GM18517 (cell line): ENCODE data around the gene WNT2B.

Experiments
- ATAC-seq: cut with Tn5 transposase; IDR thresholded peaks from one replicate; pipeline ENCODE4 v1.9.1; 2021; ENCODE audit warnings: mild to moderate bottlenecking, moderate library complexity; ENCODE audit not compliant: unreplicated experiment

WNT2B gene

GRCh38 chr1:112524986-112525385, 16.2 kb downstream of the WNT2B start:
- ATAC-seq = no peak

- ATAC-seq = no peak
These were observed 18.7 kb downstream of the WNT2B start for GRCh38 chr1:112527266-112528010.

GRCh38 chr1:112528076-112528475, 19.3 kb downstream of the WNT2B start:
- no peak for ATAC-seq

DNA sequence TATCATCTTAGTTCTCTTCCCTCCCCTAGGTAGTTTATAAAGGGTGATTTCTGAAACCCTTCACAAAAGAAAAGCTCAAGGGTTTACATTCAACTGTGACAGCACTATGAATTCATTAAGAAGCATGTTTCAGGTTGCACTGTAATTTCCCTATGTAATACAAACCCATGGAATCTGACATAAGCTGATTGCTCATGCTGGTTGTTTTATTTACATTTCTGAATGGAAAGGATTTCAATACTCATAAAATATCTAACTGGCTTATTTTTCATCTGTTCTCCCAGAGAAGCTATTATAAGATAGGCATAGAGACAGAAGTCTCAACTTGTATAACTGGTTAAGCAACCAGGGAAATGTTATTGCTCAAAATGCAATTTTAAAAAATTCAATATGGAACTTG, 20.5 kb downstream of the WNT2B start:
- no peak for ATAC-seq

DNA sequence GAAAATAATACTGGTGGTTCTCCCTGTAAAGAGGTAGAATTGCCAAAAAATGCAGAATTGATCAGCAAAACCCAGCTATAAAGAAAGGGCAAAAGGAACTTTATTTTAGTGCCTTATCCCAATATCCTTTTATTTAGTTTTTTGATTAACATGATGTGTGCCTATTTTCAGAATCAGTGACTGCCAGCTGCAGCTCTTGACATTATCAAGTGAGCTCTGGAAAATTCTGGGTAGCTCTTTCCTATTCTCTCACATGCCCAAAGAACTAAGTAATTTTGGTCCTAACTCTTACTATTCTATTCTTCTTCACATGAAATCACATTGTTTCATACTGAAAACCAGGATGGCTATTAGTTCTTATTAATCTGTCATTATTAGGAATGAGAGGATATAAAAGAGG, 22.1 kb downstream of the WNT2B start:
- no peak for ATAC-seq

- ATAC-seq = no peak
These were observed 23.3 kb downstream of the WNT2B start for GRCh38 chr1:112532064-112532463.

GRCh38 chr1:112533029-112533428, 24.3 kb downstream of the WNT2B start:
- no peak for ATAC-seq

DNA sequence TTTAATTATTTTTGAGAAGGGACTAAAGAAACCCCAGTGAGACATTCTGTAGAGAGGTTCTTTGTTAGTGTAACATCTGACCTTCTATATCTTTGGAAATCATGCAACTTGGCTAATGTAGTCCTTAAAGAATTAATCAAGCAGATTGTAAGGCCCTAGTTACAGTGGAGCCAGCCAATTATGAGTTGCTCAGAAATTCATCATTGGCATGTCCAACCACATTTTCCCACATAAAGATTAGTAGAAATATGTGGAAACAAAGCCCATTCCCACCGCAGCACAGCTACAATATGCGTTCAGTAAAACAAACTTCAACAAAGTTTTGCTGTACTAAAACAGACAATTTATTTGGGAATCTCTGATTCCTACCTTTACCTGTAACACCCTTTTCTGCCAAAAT, 27.8 kb downstream of the WNT2B start:
- ATAC-seq = no peak

DNA sequence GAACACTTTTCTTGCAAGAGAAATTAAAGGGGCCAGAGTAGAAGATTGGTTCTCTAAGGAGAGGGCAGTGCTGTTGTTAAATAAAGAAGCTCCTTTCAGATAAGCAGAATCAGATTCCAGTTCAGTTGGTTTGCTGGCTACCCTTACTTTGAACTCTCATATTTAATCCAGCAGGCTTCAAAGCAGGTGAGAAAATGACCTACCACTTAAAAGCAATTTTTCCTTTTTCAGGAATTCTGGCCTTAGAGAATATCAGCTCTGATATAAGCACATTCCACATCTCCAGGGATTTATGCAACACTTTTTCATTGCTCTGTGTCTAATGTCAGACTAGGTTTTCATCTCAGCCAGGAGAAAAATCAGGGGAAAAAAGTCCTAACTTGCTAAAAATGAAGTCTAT, 28.7 kb downstream of the WNT2B start:
- ATAC-seq = no peak

DNA sequence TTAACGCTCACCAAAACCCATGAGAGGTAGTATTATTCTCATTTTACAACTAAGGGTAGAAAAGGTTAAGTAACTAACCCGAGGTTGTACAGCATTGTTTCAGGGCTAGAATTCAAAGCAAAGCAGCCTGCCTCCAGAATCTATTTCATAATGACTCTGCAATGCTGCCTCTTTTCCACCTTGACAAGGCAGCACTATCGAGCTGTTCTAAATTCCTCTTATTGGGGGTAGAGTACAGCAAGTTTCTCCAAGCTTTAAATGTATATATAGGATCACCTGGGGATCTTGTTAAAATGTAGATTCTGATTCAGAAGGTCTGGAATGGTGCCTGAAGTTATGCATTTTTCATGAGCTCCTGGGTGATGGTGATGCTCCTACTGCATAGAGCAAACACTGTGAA, 30.1 kb downstream of the WNT2B start:
- ATAC-seq = no peak

- no peak for ATAC-seq
These were observed 31.5 kb downstream of the WNT2B start for GRCh38 chr1:112540226-112540794.

DNA sequence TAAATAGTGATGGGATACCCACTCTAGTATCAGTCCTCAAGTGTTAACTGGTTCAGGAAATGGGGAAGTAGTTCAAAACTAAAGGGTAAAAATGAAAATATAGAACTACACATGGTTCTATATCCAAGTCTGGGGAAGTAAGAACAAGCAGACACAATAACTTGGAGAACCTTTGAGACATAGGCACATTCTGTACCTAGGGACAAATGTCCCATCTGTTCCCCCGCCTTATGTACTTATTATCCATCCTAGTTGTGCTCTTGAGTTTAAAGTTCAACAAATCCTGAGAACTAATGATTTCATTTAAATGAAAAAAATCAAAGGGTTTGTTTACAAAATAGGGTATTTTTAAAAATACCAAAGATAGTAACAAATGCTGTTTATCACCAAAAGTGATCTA, 32.5 kb downstream of the WNT2B start:
- ATAC-seq = no peak

GRCh38 chr1:112542206-112542973, 33.6 kb downstream of the WNT2B start:
- ATAC-seq = no peak

DNA sequence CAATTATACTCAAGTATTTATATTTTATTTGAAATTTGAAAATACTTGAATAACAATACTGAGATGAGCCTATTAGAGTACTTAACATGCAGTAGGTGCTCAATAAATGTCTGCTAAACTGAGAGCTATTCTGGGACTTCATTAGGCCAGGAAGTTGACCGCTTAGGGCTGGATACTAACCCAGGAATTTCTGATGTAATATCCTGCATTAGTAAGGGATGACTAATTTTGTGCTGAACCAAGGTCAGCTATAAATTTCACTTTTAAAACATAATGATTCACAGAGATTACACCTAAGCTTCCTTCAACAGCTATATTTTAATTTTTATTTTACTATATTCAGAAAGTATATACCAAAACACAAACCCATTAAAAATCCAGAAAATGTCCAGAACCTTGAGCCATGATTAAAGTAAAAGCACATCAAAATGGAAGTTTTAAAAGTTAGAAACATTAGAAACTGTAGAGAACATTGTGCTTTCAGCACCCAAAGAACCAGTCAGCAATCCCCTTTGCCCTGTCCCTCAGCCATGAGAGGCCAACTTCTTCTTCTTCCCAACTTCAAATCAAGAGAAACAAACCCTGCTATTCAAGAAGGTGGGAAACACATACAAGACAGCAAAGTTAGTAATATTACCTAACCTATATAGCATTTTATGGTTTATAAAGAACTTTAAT, 35.4 kb downstream of the WNT2B start:
- no peak for ATAC-seq

GRCh38 chr1:112544751-112545150, 36.0 kb downstream of the WNT2B start:
- ATAC-seq = no peak

DNA sequence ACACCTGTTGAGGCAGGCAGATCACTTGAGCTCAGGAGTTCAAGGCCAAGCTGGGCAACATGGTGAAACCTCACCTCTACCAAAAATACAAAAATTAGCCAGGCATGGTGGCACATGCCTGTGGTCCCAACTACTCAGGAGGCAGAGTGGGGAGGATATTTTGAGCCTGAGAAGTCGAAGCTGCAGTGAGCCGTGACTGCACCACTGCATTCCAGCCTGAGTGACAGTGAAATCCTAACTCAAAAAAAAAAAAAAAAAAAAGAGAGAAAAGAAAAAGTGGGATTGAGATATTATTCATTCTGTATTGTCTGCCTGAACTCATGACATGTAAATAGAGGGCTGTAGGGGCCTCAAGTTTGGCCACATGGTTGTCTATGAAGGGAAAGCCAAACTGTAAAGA, 37.3 kb downstream of the WNT2B start:
- ATAC-seq = no peak

- ATAC-seq = no peak
These were observed 39.8 kb downstream of the WNT2B start for GRCh38 chr1:112548547-112548946.

DNA sequence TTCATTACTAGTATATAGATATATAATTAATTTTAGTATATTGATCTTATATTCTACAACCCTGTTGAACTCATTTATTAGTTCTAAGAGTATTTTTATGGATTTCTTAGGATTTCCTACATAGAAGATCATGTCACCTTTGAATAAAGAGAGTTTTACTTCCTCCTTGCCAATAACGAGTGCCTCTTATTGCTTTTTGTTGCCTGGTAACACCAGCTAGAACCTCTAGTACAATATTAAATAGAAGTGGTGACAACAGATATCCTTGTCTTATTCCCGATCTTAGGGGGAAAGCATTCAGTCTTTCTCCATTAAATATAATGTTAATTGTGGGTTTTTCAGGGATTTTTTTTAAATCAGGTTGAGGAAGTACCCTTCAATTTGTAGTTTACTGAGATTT, 40.8 kb downstream of the WNT2B start:
- no peak for ATAC-seq

DNA sequence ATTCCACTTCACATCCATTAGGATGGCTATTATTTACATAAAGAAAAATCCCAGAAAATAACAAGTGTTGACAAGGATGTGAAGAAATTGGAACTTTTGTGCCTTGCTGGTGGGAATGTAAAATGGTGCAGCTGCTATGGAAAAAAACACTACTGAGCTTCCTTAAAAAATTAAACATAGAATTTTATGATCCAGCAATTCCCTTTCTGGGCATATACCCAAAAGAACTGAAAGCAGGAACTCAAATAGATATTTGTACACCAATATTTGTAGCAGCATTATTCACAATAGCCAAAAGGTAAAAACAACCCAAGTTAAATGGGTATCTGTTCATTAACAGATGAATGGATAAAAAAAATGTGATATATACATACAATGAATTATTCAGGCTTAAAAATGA, 45.6 kb downstream of the WNT2B start:
- no peak for ATAC-seq

DNA sequence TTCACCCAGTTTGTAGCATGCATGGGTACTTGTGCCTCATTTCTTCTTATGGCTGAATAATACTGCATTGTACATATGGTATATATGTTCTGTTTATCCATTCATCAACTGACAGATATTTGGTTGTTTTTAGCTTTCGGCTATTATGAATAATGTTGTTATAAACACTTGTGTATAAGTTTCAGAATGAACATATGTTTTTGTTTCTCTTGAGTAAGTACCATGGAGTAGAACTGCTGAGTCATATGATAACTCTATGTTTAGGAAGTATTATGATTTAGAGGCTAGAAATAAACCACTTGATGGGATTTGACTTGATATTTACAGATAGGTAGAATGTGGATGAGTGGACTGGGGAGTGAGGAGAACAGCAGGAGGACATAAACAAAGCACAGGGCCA, 48.6 kb downstream of the WNT2B start:
- no peak for ATAC-seq

- no peak for ATAC-seq
These were observed 49.9 kb downstream of the WNT2B start for GRCh38 chr1:112558634-112559033.

DNA sequence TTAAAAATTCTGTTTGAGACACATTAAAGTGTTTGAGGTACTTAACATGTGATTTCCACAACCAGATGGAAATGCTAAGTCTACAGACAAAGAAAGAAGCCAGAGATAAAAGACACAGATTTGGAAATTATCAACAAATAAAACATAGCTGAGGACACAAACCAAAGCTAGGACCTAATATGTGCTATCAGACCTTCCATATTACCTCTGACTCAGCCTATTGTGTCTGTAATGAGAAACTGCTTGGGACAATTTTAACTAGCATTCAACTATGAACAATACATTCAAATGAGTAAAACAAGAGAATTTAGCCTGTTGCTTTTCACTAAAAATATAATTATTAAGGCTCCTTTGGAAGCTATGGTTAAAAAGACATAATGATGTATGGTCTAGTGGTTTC, 54.6 kb downstream of the WNT2B start:
- ATAC-seq = no peak
